ENCODE measurements around the gene ANKRD6. TPM values are rescaled to one million over a fixed set of nuclear protein-coding genes. Genes with fewer than 3 reads are reported as not detected.

Gene ANKRD6
- total RNA-seq, 1 experiment from 2014 or later: 20.5 TPM

DNA sequence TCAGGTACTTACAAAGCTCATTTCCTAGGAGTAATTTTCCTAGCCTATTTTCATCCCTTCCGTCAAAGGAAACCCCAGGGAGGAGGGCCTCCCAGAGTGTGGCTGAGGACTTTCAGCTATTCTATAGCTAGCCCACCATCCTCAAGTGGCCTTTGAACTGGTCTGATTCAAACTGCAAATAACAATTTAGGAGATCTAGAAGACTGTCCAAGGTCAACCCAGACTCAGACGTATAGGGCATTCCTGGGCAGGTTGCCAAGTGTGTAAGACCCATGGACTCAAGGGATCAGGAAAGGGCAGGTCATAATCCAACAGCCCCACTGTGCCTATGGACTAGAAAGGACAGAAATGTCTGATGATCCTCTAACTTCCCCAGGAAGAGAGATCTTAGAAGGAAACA lies 18.7 kb upstream of the ANKRD6 start:
- TF ChIP-seq, protein P1, sequence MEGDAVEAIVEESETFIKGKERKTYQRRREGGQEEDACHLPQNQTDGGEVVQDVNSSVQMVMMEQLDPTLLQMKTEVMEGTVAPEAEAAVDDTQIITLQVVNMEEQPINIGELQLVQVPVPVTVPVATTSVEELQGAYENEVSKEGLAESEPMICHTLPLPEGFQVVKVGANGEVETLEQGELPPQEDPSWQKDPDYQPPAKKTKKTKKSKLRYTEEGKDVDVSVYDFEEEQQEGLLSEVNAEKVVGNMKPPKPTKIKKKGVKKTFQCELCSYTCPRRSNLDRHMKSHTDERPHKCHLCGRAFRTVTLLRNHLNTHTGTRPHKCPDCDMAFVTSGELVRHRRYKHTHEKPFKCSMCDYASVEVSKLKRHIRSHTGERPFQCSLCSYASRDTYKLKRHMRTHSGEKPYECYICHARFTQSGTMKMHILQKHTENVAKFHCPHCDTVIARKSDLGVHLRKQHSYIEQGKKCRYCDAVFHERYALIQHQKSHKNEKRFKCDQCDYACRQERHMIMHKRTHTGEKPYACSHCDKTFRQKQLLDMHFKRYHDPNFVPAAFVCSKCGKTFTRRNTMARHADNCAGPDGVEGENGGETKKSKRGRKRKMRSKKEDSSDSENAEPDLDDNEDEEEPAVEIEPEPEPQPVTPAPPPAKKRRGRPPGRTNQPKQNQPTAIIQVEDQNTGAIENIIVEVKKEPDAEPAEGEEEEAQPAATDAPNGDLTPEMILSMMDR (IDR thresholded peaks at IDR 0.05; ENCODE audit: insufficient read depth in 1 of 2, low read depth in 1 of 2, low read length in 1 of 2, severe bottlenecking in 1 of 2, unreplicated experiment in 1 of 2): no peak
- no peak for DNase-seq

GRCh38 chr6:89415185-89415584 lies 17.8 kb upstream of the ANKRD6 start:
- no peaks in the 10 kb centered on the region for H3K27me3 ChIP-seq (replicated peaks; ENCODE audit: control insufficient read depth, insufficient read depth, low read length)
- BruUV-seq (replicated peaks): no TSS peak

More for the DNA sequence above, 18.7 kb upstream of the ANKRD6 start:
- Mint-ChIP-seq H3K27me3 (ENCODE audit: insufficient read depth, unreplicated experiment) (peaks cover 14% of the 10 kb centered on the region), H3K27ac (ENCODE audit: unreplicated experiment) (no peak overlapping the region), H3K9me3 (ENCODE audit: unreplicated experiment) (no peaks in the 10 kb centered on the region), H3K36me3 (ENCODE audit: insufficient read depth, unreplicated experiment) (no peaks in the 10 kb centered on the region), H3K4me3 (ENCODE audit: unreplicated experiment) (no peak overlapping the region), H3K4me1 (ENCODE audit: low read depth, unreplicated experiment) (no peaks in the 10 kb centered on the region)
- POLR2A ChIA-PET: no interaction called here
- CTCF ChIA-PET: no interaction called here
- no peaks in the 10 kb centered on the region for H3K4me1 ChIP-seq
- H3K9me3 ChIP-seq: no peaks in the 10 kb centered on the region
- intact Hi-C loops (cut with micrococcal nuclease; ENCODE audit: unreplicated experiment): loop anchor here (5.0 kb wide), 1 partner anchor 37 kb away; no protein-coding TSS in a partner anchor
- no peak overlapping the region for H3K4me3 ChIP-seq (ENCODE audit: low read depth, low read length)
- BruUV-seq (replicated peaks): no TSS peak
- no peaks in the 10 kb centered on the region for H3K36me3 ChIP-seq (ENCODE audit: control insufficient read depth, insufficient read depth, low read length)
- no peaks in the 10 kb centered on the region for H3K27me3 ChIP-seq (replicated peaks; ENCODE audit: control insufficient read depth, insufficient read depth, low read length)

DNA sequence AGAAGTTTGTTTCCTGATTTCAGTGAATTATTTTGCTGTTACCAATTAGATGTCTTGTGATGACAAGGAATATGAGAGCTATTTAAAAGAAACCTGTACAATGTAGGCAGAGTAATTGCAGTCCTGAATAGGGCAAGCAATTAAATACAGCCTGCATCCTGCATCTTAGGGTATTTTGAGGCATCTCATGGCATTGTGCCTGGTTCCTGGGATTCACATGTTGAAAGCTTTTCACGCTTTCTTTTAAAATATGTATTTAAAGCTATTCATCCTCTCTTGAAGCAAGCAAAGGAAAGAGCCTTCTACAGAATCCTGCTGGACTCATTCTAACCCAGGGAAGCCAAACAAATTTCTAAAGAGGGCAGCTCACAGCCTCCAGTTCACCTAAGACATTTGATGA lies 16.2 kb upstream of the ANKRD6 start:
- Histone ChIP-seq H3K9me3 (no peaks in the 10 kb centered on the region), H3K27me3 (replicated peaks; ENCODE audit: control insufficient read depth, insufficient read depth, low read length) (no peaks in the 10 kb centered on the region), H3K4me1 (no peaks in the 10 kb centered on the region; the same call in 1 of the 2 replicates), H3K36me3 (ENCODE audit: control insufficient read depth, insufficient read depth, low read length) (no peaks in the 10 kb centered on the region), H3K4me3 (ENCODE audit: low read depth, low read length) (no peak overlapping the region)
- BruUV-seq (replicated peaks): no TSS peak
- POLR2A ChIA-PET: no interaction called here
- Mint-ChIP-seq H3K4me1 (ENCODE audit: low read depth, unreplicated experiment) (peaks cover under 1% of the 10 kb centered on the region), H3K9me3 (ENCODE audit: unreplicated experiment) (no peaks in the 10 kb centered on the region), H3K4me3 (ENCODE audit: unreplicated experiment) (no peak overlapping the region), H3K36me3 (ENCODE audit: insufficient read depth, unreplicated experiment) (no peaks in the 10 kb centered on the region), H3K27me3 (ENCODE audit: insufficient read depth, unreplicated experiment) (peaks cover 14% of the 10 kb centered on the region), H3K27ac (ENCODE audit: unreplicated experiment) (no peak overlapping the region)
- no peak for DNase-seq
- intact Hi-C loops (cut with micrococcal nuclease; ENCODE audit: unreplicated experiment): no loop called here
- CTCF ChIA-PET: interaction anchor here (0.8 kb wide), 1 partner anchor 16 kb away, joined by 3 read pairs; the partner anchor contains the start of gene ANKRD6
- TF ChIP-seq, protein P1 (IDR thresholded peaks at IDR 0.05; ENCODE audit: insufficient read depth in 1 of 2, low read depth in 1 of 2, low read length in 1 of 2, severe bottlenecking in 1 of 2, unreplicated experiment in 1 of 2): no peak

More at GRCh38 chr6:89415185-89415584, 17.8 kb upstream of the ANKRD6 start:
- Histone ChIP-seq H3K36me3 (ENCODE audit: control insufficient read depth, insufficient read depth, low read length) (no peaks in the 10 kb centered on the region), H3K4me3 (ENCODE audit: low read depth, low read length) (no peak overlapping the region), H3K9me3 (no peaks in the 10 kb centered on the region), H3K4me1 (no peaks in the 10 kb centered on the region)
- intact Hi-C loops (cut with micrococcal nuclease; ENCODE audit: unreplicated experiment): no loop called here
- Mint-ChIP-seq H3K36me3 (ENCODE audit: insufficient read depth, unreplicated experiment) (no peaks in the 10 kb centered on the region), H3K4me3 (ENCODE audit: unreplicated experiment) (no peak overlapping the region), H3K27me3 (ENCODE audit: insufficient read depth, unreplicated experiment) (peaks cover 14% of the 10 kb centered on the region), H3K27ac (ENCODE audit: unreplicated experiment) (no peak overlapping the region), H3K9me3 (ENCODE audit: unreplicated experiment) (no peaks in the 10 kb centered on the region), H3K4me1 (ENCODE audit: low read depth, unreplicated experiment) (no peaks in the 10 kb centered on the region)
- TF ChIP-seq, protein P1 (IDR thresholded peaks at IDR 0.05; ENCODE audit: insufficient read depth in 1 of 2, low read depth in 1 of 2, low read length in 1 of 2, severe bottlenecking in 1 of 2, unreplicated experiment in 1 of 2): no peak
- ChIA-PET POLR2A (no interaction called here), CTCF (no interaction called here)
- no peak for DNase-seq

All from Caco-2 (cell line).